Smooth muscle cell (in vitro differentiated cells): ENCODE measurements around the gene PODXL2. TPM values are rescaled to one million over a fixed set of nuclear protein-coding genes. Genes with fewer than 3 reads are reported as not detected.

ENCODE experiments used
- DNase-seq: peaks from one replicate; lab custom pipeline; 2025; ENCODE audit not compliant: unreplicated experiment; lab: John Stamatoyannopoulos, UW
- H2AFZ ChIP-seq: fragments of 200-600 bp; sonication (generic); 2 replicates; pipeline ENCODE4 v1.6.0; 2016; ENCODE audit warnings: antibody characterized with exemption, low read depth, mild to moderate bottlenecking
- H3F3A ChIP-seq: fragments of 200-600 bp; sonication (generic); 2 replicates; pipeline ENCODE4 v1.6.0; 2017; ENCODE audit warnings: antibody characterized with exemption, low read depth
- H3K27ac ChIP-seq: fragments of 200-600 bp; sonication (generic); 2 replicates; pipeline ENCODE4 v1.5.1; 2016; ENCODE audit warnings: low read depth, mild to moderate bottlenecking
- H3K27me3 ChIP-seq: fragments of 200-600 bp; sonication (generic); 2 replicates; pipeline ENCODE4 v1.6.1; 2016; ENCODE audit warnings: low read depth, mild to moderate bottlenecking
- H3K36me3 ChIP-seq: fragments of 200-600 bp; sonication (generic); 2 replicates; pipeline ENCODE4 v1.5.1; 2016; ENCODE audit warnings: low read depth
- H3K4me1 ChIP-seq: fragments of 200-600 bp; sonication (generic); 2 replicates; pipeline ENCODE4 v1.5.1; 2016; ENCODE audit warnings: low read depth
- H3K4me2 ChIP-seq: fragments of 200-600 bp; sonication (generic); 2 replicates; pipeline ENCODE4 v1.6.0; 2016; ENCODE audit warnings: mild to moderate bottlenecking
- H3K4me3 ChIP-seq: fragments of 200-600 bp; sonication (generic); 2 replicates; pipeline ENCODE4 v1.5.1; 2016; ENCODE audit warnings: mild to moderate bottlenecking
- H3K79me2 ChIP-seq: fragments of 200-600 bp; sonication (generic); 2 replicates; pipeline ENCODE4 v1.6.0; 2016; ENCODE audit warnings: low read depth, mild to moderate bottlenecking
- H3K9ac ChIP-seq: fragments of 200-600 bp; sonication (generic); 2 replicates; pipeline ENCODE4 v1.6.0; 2016; ENCODE audit warnings: low read depth
- H3K9me3 ChIP-seq: fragments of 200-600 bp; sonication (generic); replicated peaks from 2 replicates; pipeline ENCODE4 v1.5.1; 2016; ENCODE audit warnings: low read depth
- H4K20me1 ChIP-seq: fragments of 200-600 bp; sonication (generic); 2 replicates; pipeline ENCODE4 v1.6.0; 2016; ENCODE audit warnings: low read depth
- CTCF ChIP-seq: fragments of 200-600 bp; sonication (generic); IDR thresholded peaks from 2 replicates; pipeline ENCODE4 v1.5.1; 2017; ENCODE audit warnings: borderline replicate concordance, mild to moderate bottlenecking, antibody characterized with exemption; ENCODE audit not compliant: insufficient read depth, poor library complexity, severe bottlenecking
- WGBS: methylation state at CpG from one replicate; pipeline ENCODE4 v1.1.7; 2016; ENCODE audit warnings: low lambda C conversion rate; 5-methylcytosine and 5-hydroxymethylcytosine counted together
- polyA plus RNA-seq: library from polyadenylated mRNA; unstranded; fragments of >200 nt; fragmentation: Nextera tagmentation; extraction: Ambion mirVana; gene quantifications from 2 replicates; pipeline ENCODE4 v1.2.1, GENCODE V29; 2016
- total RNA-seq: library from RNA; depleted of rRNA; stranded (reverse); fragments of >200 nt; gene quantifications from 2 replicates; pipeline ENCODE4 v1.2.3, GENCODE V29; 2014

The PODXL2 gene
- total and polyA plus RNA-seq, 2 experiments from 2014 or later = 4.1 to 9.7 TPM

GRCh38 chr3:127707851-127708411 is 78.9 kb downstream of the PODXL2 start:
- Histone ChIP-seq H3K4me1 (no peaks in the 10 kb centered on the region), H3K9me3 (no peaks in the 10 kb centered on the region), H3F3A (no peaks in the 10 kb centered on the region), H3K36me3 (no peaks in the 10 kb centered on the region), H2AFZ (no peak overlapping the region), H4K20me1 (no peaks in the 10 kb centered on the region), H3K9ac (no peak overlapping the region), H3K4me3 (no peak overlapping the region), H3K27ac (no peak overlapping the region), H3K4me2 (no peak overlapping the region), H3K27me3 (no peaks in the 10 kb centered on the region), H3K79me2 (no peaks in the 10 kb centered on the region)
- WGBS = 80% methylated on average over 13 of the region's 13 CpGs
- TF ChIP-seq CTCF = no peak
- no peak for DNase-seq

- TF ChIP-seq CTCF = no peak
- Histone ChIP-seq H4K20me1 (no peaks in the 10 kb centered on the region), H3F3A (no peaks in the 10 kb centered on the region), H3K27ac (no peak overlapping the region), H3K9ac (no peak overlapping the region), H3K4me2 (no peak overlapping the region), H2AFZ (no peak overlapping the region), H3K27me3 (no peaks in the 10 kb centered on the region), H3K79me2 (no peaks in the 10 kb centered on the region), H3K4me3 (no peak overlapping the region), H3K9me3 (no peaks in the 10 kb centered on the region), H3K36me3 (no peaks in the 10 kb centered on the region), H3K4me1 (no peaks in the 10 kb centered on the region)
- WGBS = 89% methylated on average over 2 of the region's 2 CpGs
- DNase-seq = no peak
Measured at GRCh38 chr3:127708837-127709236, 79.9 kb downstream of the PODXL2 start.

DNA sequence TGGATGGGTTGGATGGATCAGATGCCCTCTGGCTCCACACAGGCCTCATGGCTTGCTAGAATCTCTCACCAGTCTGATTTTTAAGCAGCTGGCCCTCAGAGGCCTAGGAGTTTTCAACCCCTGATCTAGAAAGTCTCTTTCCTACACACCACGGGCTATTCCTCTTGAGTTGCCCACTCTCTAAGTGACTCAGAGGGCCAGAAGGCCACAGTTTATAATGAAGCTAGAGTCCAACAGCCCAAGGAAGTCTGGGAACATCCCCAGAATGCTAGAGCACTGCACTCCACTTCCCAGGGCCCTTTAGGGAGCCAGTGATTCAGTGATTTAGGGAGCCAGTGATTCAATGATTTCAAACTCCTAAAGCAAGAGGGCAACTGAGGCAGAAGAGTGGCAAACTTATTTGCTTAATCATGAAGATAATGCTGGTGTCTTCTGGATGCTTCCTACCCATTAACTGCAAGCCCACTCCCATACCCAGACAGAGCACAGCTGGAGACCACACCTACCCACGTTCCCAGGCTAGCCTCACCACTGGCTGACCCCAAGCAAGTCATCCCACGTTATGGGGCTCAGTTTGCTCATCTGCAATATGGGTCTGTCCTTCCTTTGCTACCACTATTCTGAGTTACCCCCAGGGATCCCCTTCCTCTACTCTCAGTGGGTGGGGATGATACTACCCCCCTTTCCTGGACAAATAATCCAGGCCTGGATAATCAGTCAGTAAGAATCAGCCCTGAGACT is 80.5 kb downstream of the PODXL2 start:
- Histone ChIP-seq H3K4me2 (no peak overlapping the region), H3F3A (no peaks in the 10 kb centered on the region), H3K4me3 (no peak overlapping the region), H3K4me1 (no peaks in the 10 kb centered on the region), H3K27me3 (no peaks in the 10 kb centered on the region), H3K27ac (no peak overlapping the region), H3K9me3 (no peaks in the 10 kb centered on the region), H3K36me3 (no peaks in the 10 kb centered on the region), H3K79me2 (no peaks in the 10 kb centered on the region), H2AFZ (no peak overlapping the region), H4K20me1 (no peaks in the 10 kb centered on the region), H3K9ac (no peak overlapping the region)
- no peak for TF ChIP-seq CTCF
- no peak for DNase-seq
- WGBS = 79% methylated on average over 3 of the region's 3 CpGs
